Measurements from ENCODE around the gene SIRT2. TPM values are rescaled to one million over a fixed set of nuclear protein-coding genes. Genes with fewer than 3 reads are reported as not detected.
"Not testable (repeated sequence)": the region's sequence is repeated elsewhere in the genome, so short reads cannot be mapped to it uniquely, and the experiment has no call there.

SIRT2 gene
- total and polyA plus RNA-seq, 4 donors = 277 to 771 (median 495) TPM

- H3K9me3 ChIP-seq (ENCODE audit: control insufficient read depth, insufficient read depth, low read length) = no peaks in the 10 kb centered on the region
- H3K36me3 ChIP-seq (ENCODE audit: control insufficient read depth, insufficient read depth, low read length) = peaks cover 55% of the 10 kb centered on the region
- no peak for DNase-seq (ENCODE audit: low read depth in 4 of 6, low spot score in 6 of 6)
- H3K27ac ChIP-seq (ENCODE audit: low read depth, low read length) = no peak overlapping the region
- no peak overlapping the region for H3K4me3 ChIP-seq (ENCODE audit: low read depth, low read length)
- H3K27me3 ChIP-seq (ENCODE audit: control insufficient read depth, insufficient read depth, low read length) = no peaks in the 10 kb centered on the region
- H3K4me1 ChIP-seq (ENCODE audit: control insufficient read depth, insufficient read depth, low read length) = peaks cover 21% of the 10 kb centered on the region
- WGBS (ENCODE audit: insufficient coverage) = 86% methylated on average over 3 of the region's 6 CpGs
Observed at GRCh38 chr19:38834590-38834989, 64.8 kb downstream of the SIRT2 start.

- no peak for DNase-seq (ENCODE audit: low read depth in 4 of 6, low spot score in 6 of 6)
- no peaks in the 10 kb centered on the region for H3K9me3 ChIP-seq (ENCODE audit: control insufficient read depth, insufficient read depth, low read length)
- no peak overlapping the region for H3K4me3 ChIP-seq (ENCODE audit: low read depth, low read length)
- no peak overlapping the region for H3K27ac ChIP-seq (ENCODE audit: low read depth, low read length)
- peaks cover 21% of the 10 kb centered on the region for H3K4me1 ChIP-seq (ENCODE audit: control insufficient read depth, insufficient read depth, low read length)
- peaks cover 55% of the 10 kb centered on the region for H3K36me3 ChIP-seq (ENCODE audit: control insufficient read depth, insufficient read depth, low read length)
- WGBS (ENCODE audit: insufficient coverage) = no CpG with 5 or more reads among the region's 4 CpGs
- H3K27me3 ChIP-seq (ENCODE audit: control insufficient read depth, insufficient read depth, low read length) = no peaks in the 10 kb centered on the region
Observed at GRCh38 chr19:38834104-38834490, 65.3 kb downstream of the SIRT2 start.

- Histone ChIP-seq H3K4me1 (ENCODE audit: control insufficient read depth, insufficient read depth, low read length) (peaks cover 21% of the 10 kb centered on the region), H3K27me3 (ENCODE audit: control insufficient read depth, insufficient read depth, low read length) (no peaks in the 10 kb centered on the region), H3K9me3 (ENCODE audit: control insufficient read depth, insufficient read depth, low read length) (no peaks in the 10 kb centered on the region), H3K36me3 (ENCODE audit: control insufficient read depth, insufficient read depth, low read length) (peaks cover 53% of the 10 kb centered on the region), H3K27ac (ENCODE audit: low read depth, low read length) (no peak overlapping the region), H3K4me3 (ENCODE audit: low read depth, low read length) (no peak overlapping the region)
- peak in 1 of 6 donors; percentile 26 for DNase-seq (ENCODE audit: low read depth in 4 of 6, low spot score in 6 of 6)
- WGBS (ENCODE audit: insufficient coverage) = 100% methylated on average over 2 of the region's 7 CpGs
Observed at GRCh38 chr19:38833092-38833425, 66.4 kb downstream of the SIRT2 start.

- Histone ChIP-seq H3K27me3 (ENCODE audit: control insufficient read depth, insufficient read depth, low read length) (no peaks in the 10 kb centered on the region), H3K9me3 (ENCODE audit: control insufficient read depth, insufficient read depth, low read length) (no peaks in the 10 kb centered on the region), H3K4me3 (ENCODE audit: low read depth, low read length) (peak overlapping the region; percentile 81), H3K27ac (ENCODE audit: low read depth, low read length) (peak overlapping the region; percentile 87), H3K4me1 (ENCODE audit: control insufficient read depth, insufficient read depth, low read length) (peaks cover 21% of the 10 kb centered on the region), H3K36me3 (ENCODE audit: control insufficient read depth, insufficient read depth, low read length) (peaks cover 49% of the 10 kb centered on the region)
- 11% methylated on average over 12 of the region's 16 CpGs for WGBS (ENCODE audit: insufficient coverage)
- peak in 4 of 6 donors; percentile 7 to 65 (median 23) for DNase-seq (ENCODE audit: low read depth in 4 of 6, low spot score in 6 of 6)
Observed at GRCh38 chr19:38831142-38831605, 68.2 kb downstream of the SIRT2 start.

GRCh38 chr19:38830039-38830733, 69.2 kb downstream of the SIRT2 start:
- Histone ChIP-seq H3K4me1 (ENCODE audit: control insufficient read depth, insufficient read depth, low read length) (peaks cover 21% of the 10 kb centered on the region), H3K36me3 (ENCODE audit: control insufficient read depth, insufficient read depth, low read length) (peaks cover 40% of the 10 kb centered on the region), H3K27ac (ENCODE audit: low read depth, low read length) (no peak overlapping the region), H3K9me3 (ENCODE audit: control insufficient read depth, insufficient read depth, low read length) (no peaks in the 10 kb centered on the region), H3K27me3 (ENCODE audit: control insufficient read depth, insufficient read depth, low read length) (no peaks in the 10 kb centered on the region), H3K4me3 (ENCODE audit: low read depth, low read length) (no peak overlapping the region)
- no peak for DNase-seq (ENCODE audit: low read depth in 4 of 6, low spot score in 6 of 6)
- 80% methylated on average over 1 of the region's 4 CpGs for whole genome bisulfite sequencing (ENCODE audit: insufficient coverage)

- H3K27ac ChIP-seq (ENCODE audit: low read depth, low read length); H3K27me3 ChIP-seq (ENCODE audit: control insufficient read depth, insufficient read depth, low read length); H3K4me3 ChIP-seq (ENCODE audit: low read depth, low read length); H3K9me3 ChIP-seq (ENCODE audit: control insufficient read depth, insufficient read depth, low read length); DNase-seq (ENCODE audit: low read depth in 4 of 6, low spot score in 6 of 6): not testable (repeated sequence)
- peaks cover 21% of the 10 kb centered on the region for H3K4me1 ChIP-seq (ENCODE audit: control insufficient read depth, insufficient read depth, low read length)
- WGBS (ENCODE audit: insufficient coverage) = 100% methylated on average over 5 of the region's 7 CpGs
- peaks cover 36% of the 10 kb centered on the region for H3K36me3 ChIP-seq (ENCODE audit: control insufficient read depth, insufficient read depth, low read length)
Observed at GRCh38 chr19:38829203-38829602, 70.2 kb downstream of the SIRT2 start.

Other genes starting within 250 kb of the SIRT2 start
- gene CAPN12, start 155.1 kb downstream of the SIRT2 start, total RNA-seq = 1 to 10 TPM in 1 of 2 donors, under 1 TPM in 1; 0.69 to 1.1 TPM
- gene CAPN12, start 155.1 kb downstream of the SIRT2 start, polyA plus RNA-seq (ENCODE audit: insufficient read length in 2 of 2) = 1 to 10 TPM; 2.5 to 2.8 TPM
- under 1 TPM in 1 of 2 donors, not detected in 1; 0.72 TPM for gene LGALS7, start 126.1 kb downstream of the SIRT2 start, total RNA-seq
- gene LGALS7, start 126.1 kb downstream of the SIRT2 start, polyA plus RNA-seq (ENCODE audit: insufficient read length in 2 of 2) = 1 to 10 TPM in 1 of 2 donors, not detected in 1; 1.4 TPM
- gene LGALS7B, start 110.4 kb downstream of the SIRT2 start, total RNA-seq = 1 to 10 TPM in 1 of 2 donors, not detected in 1; 1.9 TPM
- gene LGALS7B, start 110.4 kb downstream of the SIRT2 start, polyA plus RNA-seq (ENCODE audit: insufficient read length in 2 of 2) = 1 to 10 TPM in 1 of 2 donors, not detected in 1; 2.6 TPM
- 1 to 10 TPM in 1 of 2 donors, under 1 TPM in 1; 0.89 to 1.0 TPM for gene LGALS4, start 86.7 kb downstream of the SIRT2 start, total RNA-seq
- gene LGALS4, start 86.7 kb downstream of the SIRT2 start, polyA plus RNA-seq (ENCODE audit: insufficient read length in 2 of 2) = 1 to 10 TPM; 1.8 to 2.0 TPM
- 10 to 100 TPM; 31.1 to 49.4 TPM for gene ECH1, start 67.8 kb downstream of the SIRT2 start, total RNA-seq
- gene ECH1, start 67.8 kb downstream of the SIRT2 start, polyA plus RNA-seq (ENCODE audit: insufficient read length in 2 of 2) = 100 to 1,000 TPM; 123 to 142 TPM
- 100 to 1,000 TPM; 214 to 274 TPM for gene HNRNPL, start 49.6 kb downstream of the SIRT2 start, total RNA-seq
- gene HNRNPL, start 49.6 kb downstream of the SIRT2 start, polyA plus RNA-seq (ENCODE audit: insufficient read length in 2 of 2) = 100 to 1,000 TPM; 312 to 338 TPM
- 10 to 100 TPM in 1 of 2 donors, 1 to 10 TPM in 1; 8.7 to 11.7 TPM for gene RINL, start 21.3 kb downstream of the SIRT2 start, total RNA-seq
- 10 to 100 TPM; 22.5 to 28.2 TPM for gene RINL, start 21.3 kb downstream of the SIRT2 start, polyA plus RNA-seq (ENCODE audit: insufficient read length in 2 of 2)
- 10 to 100 TPM in 1 of 2 donors, 1 to 10 TPM in 1; 5.6 to 11.2 TPM for gene NFKBIB, start 351 bp upstream of the SIRT2 start, total RNA-seq
- gene NFKBIB, start 351 bp upstream of the SIRT2 start, polyA plus RNA-seq (ENCODE audit: insufficient read length in 2 of 2) = 10 to 100 TPM; 14.3 to 14.8 TPM
- 1 to 10 TPM in 1 of 2 donors, under 1 TPM in 1; 0.89 to 1.9 TPM for gene CCER2, start 12.6 kb upstream of the SIRT2 start, total RNA-seq
- gene CCER2, start 12.6 kb upstream of the SIRT2 start, polyA plus RNA-seq (ENCODE audit: insufficient read length in 2 of 2) = 1 to 10 TPM; 3.6 to 3.7 TPM
- gene SARS2, start 31.1 kb upstream of the SIRT2 start, total RNA-seq = 10 to 100 TPM in 1 of 2 donors, 1 to 10 TPM in 1; 8.1 to 19.7 TPM
- 10 to 100 TPM; 34.1 to 47.7 TPM for gene SARS2, start 31.1 kb upstream of the SIRT2 start, polyA plus RNA-seq (ENCODE audit: insufficient read length in 2 of 2)
- 10 to 100 TPM; 18.7 to 21.9 TPM for gene MRPS12, start 31.3 kb upstream of the SIRT2 start, total RNA-seq
- gene MRPS12, start 31.3 kb upstream of the SIRT2 start, polyA plus RNA-seq (ENCODE audit: insufficient read length in 2 of 2) = 10 to 100 TPM; 25.8 to 26.9 TPM
- gene FBXO17, start 76.1 kb upstream of the SIRT2 start, total RNA-seq = 10 to 100 TPM in 1 of 2 donors, 1 to 10 TPM in 1; 7.7 to 20.8 TPM
- gene FBXO17, start 76.1 kb upstream of the SIRT2 start, polyA plus RNA-seq (ENCODE audit: insufficient read length in 2 of 2) = 10 to 100 TPM; 13.2 to 18.0 TPM
- gene FBXO27, start 132.9 kb upstream of the SIRT2 start, total RNA-seq = 1 to 10 TPM; 6.4 to 8.7 TPM
- gene FBXO27, start 132.9 kb upstream of the SIRT2 start, polyA plus RNA-seq (ENCODE audit: insufficient read length in 2 of 2) = 10 to 100 TPM; 32.7 to 39.1 TPM
- gene ACP7, start 184.8 kb upstream of the SIRT2 start, total RNA-seq = under 1 TPM in 1 of 2 donors, not detected in 1; 0.10 TPM
- under 1 TPM; 0.27 to 0.35 TPM for gene ACP7, start 184.8 kb upstream of the SIRT2 start, polyA plus RNA-seq (ENCODE audit: insufficient read length in 2 of 2)
- 10 to 100 TPM in 1 of 2 donors, 1 to 10 TPM in 1; 3.0 to 10.1 TPM for gene PAK4, start 226.2 kb upstream of the SIRT2 start, total RNA-seq
- 10 to 100 TPM; 34.0 to 39.4 TPM for gene PAK4, start 226.2 kb upstream of the SIRT2 start, polyA plus RNA-seq (ENCODE audit: insufficient read length in 2 of 2)

All from spinal cord (tissue), 10 donors.